HG03457 (cell line): ENCODE measurements around the gene ITGAD.

Source experiments
- ATAC-seq: cut with Tn5 transposase; IDR thresholded peaks from one replicate; pipeline ENCODE4 v1.9.1; 2021; ENCODE audit warnings: moderate number of reproducible peaks; ENCODE audit not compliant: unreplicated experiment

Gene ITGAD

GRCh38 chr16:31393056-31393455 is at the start of gene ITGAD:
ITGAD (plus strand) TSS chr16:31393335; CDS start chr16:31393361, 26 bp downstream.
- no peak for ATAC-seq

GRCh38 chr16:31344712-31345111 is 48.4 kb upstream of the ITGAD start:
- peak; percentile 85 for ATAC-seq

GRCh38 chr16:31347445-31347844 is 45.7 kb upstream of the ITGAD start:
- no peak for ATAC-seq

GRCh38 chr16:31348579-31348978 is 44.6 kb upstream of the ITGAD start:
- ATAC-seq: no peak

- ATAC-seq: no peak
These were observed 42.7 kb upstream of the ITGAD start for GRCh38 chr16:31350275-31351005.

GRCh38 chr16:31351246-31351941 is 41.7 kb upstream of the ITGAD start:
- ATAC-seq: no peak

- ATAC-seq: no peak
These were observed 41.2 kb upstream of the ITGAD start for GRCh38 chr16:31351942-31352325.

GRCh38 chr16:31352376-31353115 is 40.6 kb upstream of the ITGAD start:
- no peak for ATAC-seq

GRCh38 chr16:31354394-31355291 is 38.5 kb upstream of the ITGAD start, which contains the start of gene ITGAX:
ITGAX (plus strand) TSS chr16:31355176; CDS start chr16:31355255, 79 bp downstream.
- ATAC-seq: peak; percentile 80

GRCh38 chr16:31355431-31356100 is 37.6 kb upstream of the ITGAD start:
- no peak for ATAC-seq

GRCh38 chr16:31356566-31357323 is 36.4 kb upstream of the ITGAD start:
- no peak for ATAC-seq

- no peak for ATAC-seq
These were observed 35.6 kb upstream of the ITGAD start for GRCh38 chr16:31357324-31358109.

GRCh38 chr16:31360251-31360650 is 32.9 kb upstream of the ITGAD start:
- ATAC-seq: no peak

GRCh38 chr16:31361201-31362110 is 31.7 kb upstream of the ITGAD start:
- ATAC-seq: no peak

GRCh38 chr16:31362476-31363405 is 30.4 kb upstream of the ITGAD start:
- ATAC-seq: no peak

- ATAC-seq: no peak
These were observed 29.4 kb upstream of the ITGAD start for GRCh38 chr16:31363721-31364120.
